GM13977 (cell line): ENCODE measurements around the gene AOAH.

Experiments used
- DNase-seq: peaks from one replicate; pipeline ENCODE4 v3.0.0; 2012; ENCODE audit warnings: low spot score
- CTCF ChIP-seq: IDR thresholded peaks from 2 replicates; pipeline ENCODE4 v1.5.1; 2012; ENCODE audit warnings: mild to moderate bottlenecking, control low read depth; ENCODE audit not compliant: insufficient read depth; ENCODE audit errors: extremely low read depth, missing control alignments
- in situ Hi-C: fragments of 300-500 bp; cut with MboI; formaldehyde crosslinking; loops from one replicate; pipeline ENCODE4 v1.12.0; 2022; ENCODE audit warnings: low sequenced_read_pairs, low pct_unique_long_range_greater_than_20kb, mixed read lengths, inconsistent platforms; ENCODE audit not compliant: unreplicated experiment

The AOAH gene

GRCh38 chr7:36583318-36583717 lies 141.0 kb downstream of the AOAH start:
- TF ChIP-seq CTCF = no peak
- in situ Hi-C loops = no loop called here
- DNase-seq = no peak

GRCh38 chr7:36575832-36576231 lies 148.5 kb downstream of the AOAH start:
- in situ Hi-C loops = no loop called here
- DNase-seq = no peak
- TF ChIP-seq CTCF = no peak

GRCh38 chr7:36573066-36573465 lies 151.2 kb downstream of the AOAH start:
- TF ChIP-seq CTCF = no peak
- in situ Hi-C loops = no loop called here
- DNase-seq = no peak

GRCh38 chr7:36571190-36571560 lies 153.1 kb downstream of the AOAH start:
- TF ChIP-seq CTCF = no peak
- DNase-seq = no peak
- in situ Hi-C loops = no loop called here

GRCh38 chr7:36570528-36571189 lies 153.6 kb downstream of the AOAH start:
- no peak for TF ChIP-seq CTCF
- DNase-seq = no peak
- in situ Hi-C loops = no loop called here

- no peak for DNase-seq
- TF ChIP-seq CTCF = no peak
- in situ Hi-C loops = no loop called here
These were observed 155.8 kb downstream of the AOAH start for GRCh38 chr7:36568452-36568849.
